Keratinocyte (primary cell): ENCODE measurements around the gene CNNM2.
"Not testable (repeated sequence)": the region's sequence is repeated elsewhere in the genome, so short reads cannot be mapped to it uniquely, and the experiment has no call there.

Source experiments
- EZH2 ChIP-seq: IDR thresholded peaks from one replicate; pipeline ENCODE4 v1.6.1; 2012; ENCODE audit warnings: inconsistent platforms, mild to moderate bottlenecking, low read length, moderate library complexity
- TF ChIP-seq, protein P1 (sequence below), 3 experiments: IDR thresholded peaks in 1 of 3; conservative IDR thresholded peaks in 1 of 3; optimal IDR thresholded peaks in 1 of 3; 2 replicates in 2 of 3; 3 replicates in 1 of 3; pipeline versions ENCODE3 to v1.5.1; 2011; ENCODE audit warnings: low read length in 3 of 3, mild to moderate bottlenecking in 3 of 3, moderate library complexity in 2 of 3, control low read depth in 1 of 3, inconsistent platforms in 1 of 3; ENCODE audit not compliant: insufficient read depth in 2 of 3; ENCODE audit errors: extremely low read depth in 1 of 3

GRCh38 chr10:102976380-102976726, 58.3 kb downstream of the CNNM2 start:
- TF ChIP-seq, protein P1, sequence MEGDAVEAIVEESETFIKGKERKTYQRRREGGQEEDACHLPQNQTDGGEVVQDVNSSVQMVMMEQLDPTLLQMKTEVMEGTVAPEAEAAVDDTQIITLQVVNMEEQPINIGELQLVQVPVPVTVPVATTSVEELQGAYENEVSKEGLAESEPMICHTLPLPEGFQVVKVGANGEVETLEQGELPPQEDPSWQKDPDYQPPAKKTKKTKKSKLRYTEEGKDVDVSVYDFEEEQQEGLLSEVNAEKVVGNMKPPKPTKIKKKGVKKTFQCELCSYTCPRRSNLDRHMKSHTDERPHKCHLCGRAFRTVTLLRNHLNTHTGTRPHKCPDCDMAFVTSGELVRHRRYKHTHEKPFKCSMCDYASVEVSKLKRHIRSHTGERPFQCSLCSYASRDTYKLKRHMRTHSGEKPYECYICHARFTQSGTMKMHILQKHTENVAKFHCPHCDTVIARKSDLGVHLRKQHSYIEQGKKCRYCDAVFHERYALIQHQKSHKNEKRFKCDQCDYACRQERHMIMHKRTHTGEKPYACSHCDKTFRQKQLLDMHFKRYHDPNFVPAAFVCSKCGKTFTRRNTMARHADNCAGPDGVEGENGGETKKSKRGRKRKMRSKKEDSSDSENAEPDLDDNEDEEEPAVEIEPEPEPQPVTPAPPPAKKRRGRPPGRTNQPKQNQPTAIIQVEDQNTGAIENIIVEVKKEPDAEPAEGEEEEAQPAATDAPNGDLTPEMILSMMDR (optimal IDR thresholded peaks at IDR 0.05 in 1 of 3, IDR thresholded peaks at IDR 0.05 in 1 of 3, conservative IDR thresholded peaks at IDR 0.05 in 1 of 3; ENCODE audit: extremely low read depth in 1 of 3, insufficient read depth in 2 of 3, low read length in 3 of 3): not testable (repeated sequence)
- TF ChIP-seq EZH2: not testable (repeated sequence)
